Liver (tissue), 9 donors: ENCODE measurements around the gene ACVR1. TPM values are rescaled to one million over a fixed set of nuclear protein-coding genes. Genes with fewer than 3 reads are reported as not detected.

Experiments
- DNase-seq: peaks from one replicate; pipeline ENCODE4 v3.0.0-alpha.2; 2017; ENCODE audit warnings: low spot score
- H3K27ac ChIP-seq, 2 donors: one replicate each; pipeline ENCODE4 v1.7.0; 2013; ENCODE audit warnings: inconsistent platforms in 2 of 2, low read length in 2 of 2, control low read depth in 1 of 2, low read depth in 1 of 2, mild to moderate bottlenecking in 1 of 2
- H3K27me3 ChIP-seq, 4 donors: one replicate each; pipeline versions ENCODE4 v1.6.1 to v1.7.0; 2013; ENCODE audit warnings: low read length in 3 of 4, inconsistent platforms in 1 of 4, mild to moderate bottlenecking in 1 of 4, moderate library complexity in 1 of 4; ENCODE audit not compliant: control insufficient read depth in 4 of 4, insufficient read depth in 4 of 4
- H3K36me3 ChIP-seq, 4 donors: one replicate each; pipeline versions ENCODE4 v1.6.1 to v1.7.0; 2013; ENCODE audit warnings: low read length in 3 of 4, mild to moderate bottlenecking in 3 of 4, low read depth in 1 of 4, moderate library complexity in 1 of 4; ENCODE audit not compliant: control insufficient read depth in 4 of 4, insufficient read depth in 3 of 4
- H3K4me1 ChIP-seq, 4 donors: one replicate each; pipeline versions ENCODE4 v1.6.1 to v1.7.0; 2013; ENCODE audit warnings: low read length in 3 of 4, mild to moderate bottlenecking in 3 of 4, moderate library complexity in 1 of 4; ENCODE audit not compliant: control insufficient read depth in 4 of 4, insufficient read depth in 4 of 4
- H3K4me3 ChIP-seq, 3 donors: one replicate each; pipeline versions ENCODE4 v1.6.1 to v1.7.0; 2013; ENCODE audit warnings: low read length in 3 of 3, control low read depth in 1 of 3, low read depth in 1 of 3, mild to moderate bottlenecking in 1 of 3
- H3K9ac ChIP-seq, 2 donors: one replicate each; pipeline ENCODE4 v1.7.0; 2013; ENCODE audit warnings: low read length in 2 of 2, mild to moderate bottlenecking in 2 of 2, moderate library complexity in 2 of 2, control low read depth in 1 of 2, low read depth in 1 of 2
- H3K9me3 ChIP-seq, 4 donors: one replicate each; pipeline versions ENCODE4 v1.6.1 to v1.7.0; 2013; ENCODE audit warnings: low read length in 3 of 4; ENCODE audit not compliant: control insufficient read depth in 4 of 4
- ATF3 ChIP-seq: IDR thresholded peaks from 2 replicates; pipeline ENCODE4 v1.6.1; 2016; ENCODE audit warnings: antibody characterized with exemption
- CTCF ChIP-seq: fragments of 150-350 bp; IDR thresholded peaks from 2 replicates; pipeline ENCODE4 v1.5.1; 2017; ENCODE audit warnings: improper control_type of control experiment, low read depth, low read length; ENCODE audit not compliant: missing input control
- EGR1 ChIP-seq, 2 donors: IDR thresholded peaks; 2 replicates each; pipeline ENCODE4 v1.6.1; 2016 to 2018; ENCODE audit warnings: antibody characterized with exemption in 2 of 2, low read depth in 2 of 2
- FOXA1 ChIP-seq: IDR thresholded peaks from 2 replicates; pipeline ENCODE4 v1.6.1; 2016; ENCODE audit warnings: antibody characterized with exemption
- FOXA2 ChIP-seq: IDR thresholded peaks from 2 replicates; pipeline ENCODE4 v1.6.1; 2016; ENCODE audit warnings: antibody characterized with exemption
- GABPA ChIP-seq, 2 donors: IDR thresholded peaks in 1 of 2; conservative IDR thresholded peaks in 1 of 2; 2 replicates each; pipeline ENCODE4 v1.6.1; 2016; ENCODE audit warnings: antibody characterized with exemption in 2 of 2, mild to moderate bottlenecking in 1 of 2, moderate library complexity in 1 of 2
- HNF4A ChIP-seq, 2 donors: conservative IDR thresholded peaks; 2 replicates each; pipeline ENCODE4 v1.6.1; 2016; ENCODE audit warnings: antibody characterized with exemption in 2 of 2, mild to moderate bottlenecking in 2 of 2
- HNF4G ChIP-seq: IDR thresholded peaks from 2 replicates; pipeline ENCODE4 v1.6.1; 2016; ENCODE audit warnings: antibody characterized with exemption
- JUND ChIP-seq, 2 donors: IDR thresholded peaks; 2 replicates each; pipeline ENCODE4 v1.6.1; 2016; ENCODE audit warnings: antibody characterized with exemption in 2 of 2
- MAX ChIP-seq: IDR thresholded peaks from 2 replicates; pipeline ENCODE4 v1.6.1; 2016; ENCODE audit warnings: antibody characterized with exemption
- NR2F2 ChIP-seq: IDR thresholded peaks from 2 replicates; pipeline ENCODE4 v1.6.1; 2016; ENCODE audit warnings: antibody characterized with exemption
- RAD21 ChIP-seq, 2 donors: IDR thresholded peaks; 2 replicates each; pipeline ENCODE4 v1.6.1; 2016; ENCODE audit warnings: antibody characterized with exemption in 2 of 2, mild to moderate bottlenecking in 2 of 2
- REST ChIP-seq: IDR thresholded peaks from 2 replicates; pipeline ENCODE4 v1.6.1; 2016; ENCODE audit warnings: antibody characterized with exemption, mild to moderate bottlenecking
- RXRA ChIP-seq, 2 donors: IDR thresholded peaks; 2 replicates each; pipeline ENCODE4 v1.6.1; 2017 to 2018; ENCODE audit warnings: antibody characterized with exemption in 2 of 2, mild to moderate bottlenecking in 1 of 2
- SP1 ChIP-seq: IDR thresholded peaks from 2 replicates; pipeline ENCODE4 v1.6.1; 2018; ENCODE audit warnings: antibody characterized with exemption, mild to moderate bottlenecking
- TAF1 ChIP-seq: conservative IDR thresholded peaks from 2 replicates; pipeline ENCODE4 v1.6.1; 2016; ENCODE audit warnings: antibody characterized with exemption, mild to moderate bottlenecking
- YY1 ChIP-seq: IDR thresholded peaks from 2 replicates; pipeline ENCODE4 v1.6.1; 2016; ENCODE audit warnings: antibody characterized with exemption, mild to moderate bottlenecking
- ZBTB33 ChIP-seq: IDR thresholded peaks from 2 replicates; pipeline ENCODE4 v1.6.1; 2016; ENCODE audit warnings: antibody characterized with exemption
- WGBS: extraction: QIAGEN DNeasy Blood & Tissue Kit; methylation state at CpG from one replicate; pipeline ENCODE4 v1.1.7; 2013; 5-methylcytosine and 5-hydroxymethylcytosine counted together
- polyA plus RNA-seq, 2 donors: library from polyadenylated mRNA; stranded (reverse) in 1 of 2; unstranded in 1 of 2; fragments of 200-250 nt in 1 of 2; fragments of >200 nt in 1 of 2; fragmentation: Nextera tagmentation in 1 of 2; extraction: Ambion mirVana in 1 of 2; gene quantifications; one replicate each; pipeline versions ENCODE4 v1.2.1 to v1.2.3, GENCODE V29; 2013 to 2015
- total RNA-seq, 2 donors: library from RNA; depleted of rRNA; stranded (reverse); fragments of >200 nt; gene quantifications; one replicate each; pipeline ENCODE4 v1.2.3, GENCODE V29; 2014
- donor health status: healthy.
- donor health status: healthy.
- donor health status: healthy.
- donor health status: healthy.
- donor health status: healthy.

The ACVR1 gene
- total and polyA plus RNA-seq, 4 donors = 6.2 to 20.4 (median 8.5) TPM

GRCh38 chr2:157903151-157903550, 27.0 kb upstream of the ACVR1 start:
- no peak for TF ChIP-seq GABPA (IDR thresholded peaks at IDR 0.05 in 1 of 2, conservative IDR thresholded peaks at IDR 0.05 in 1 of 2)
- TF ChIP-seq FOXA2 = no peak
- no peak for TF ChIP-seq MAX
- TF ChIP-seq HNF4A (conservative IDR thresholded peaks at IDR 0.05) = no peak
- no peak for TF ChIP-seq EGR1 (IDR thresholded peaks at IDR 0.05; ENCODE audit: low read depth in 2 of 2)
- no peak for TF ChIP-seq CTCF
- TF ChIP-seq SP1 = no peak
- no peak for TF ChIP-seq TAF1
- no peak for TF ChIP-seq FOXA1
- no peak for TF ChIP-seq ZBTB33
- no peak for TF ChIP-seq JUND (IDR thresholded peaks at IDR 0.05)
- no peak for TF ChIP-seq REST
- no peak for TF ChIP-seq HNF4G
- TF ChIP-seq ATF3 = no peak
- TF ChIP-seq RXRA (IDR thresholded peaks at IDR 0.05) = no peak
- no peak for TF ChIP-seq YY1
- TF ChIP-seq NR2F2 = no peak
- WGBS = 95% methylated on average over 4 of the region's 4 CpGs
- no peaks in the 10 kb centered on the region for H3K9me3 ChIP-seq
- no peaks in the 10 kb centered on the region for H3K4me1 ChIP-seq
- no peak overlapping the region for H3K4me3 ChIP-seq
- H3K36me3 ChIP-seq = no peaks in the 10 kb centered on the region
- no peaks in the 10 kb centered on the region for H3K27me3 ChIP-seq
- DNase-seq = no peak
- no peak overlapping the region for H3K9ac ChIP-seq
- H3K27ac ChIP-seq = no peak overlapping the region

GRCh38 chr2:157902692-157903091, 26.6 kb upstream of the ACVR1 start:
- TF ChIP-seq REST (no peak), RAD21 (IDR thresholded peaks at IDR 0.05) (no peak), CTCF (no peak), NR2F2 (no peak)
- Histone ChIP-seq H3K4me1 (no peaks in the 10 kb centered on the region), H3K27ac (no peak overlapping the region), H3K9me3 (no peaks in the 10 kb centered on the region), H3K4me3 (no peak overlapping the region), H3K9ac (no peak overlapping the region), H3K27me3 (no peaks in the 10 kb centered on the region), H3K36me3 (no peaks in the 10 kb centered on the region)
- no peak for DNase-seq
- WGBS = 82% methylated on average over 1 of the region's 1 CpG
